Thyroid gland (tissue), 4 donors: ENCODE data around the gene ABCA13. TPM values are rescaled to one million over a fixed set of nuclear protein-coding genes. Genes with fewer than 3 reads are reported as not detected.

Experiments used
- DNase-seq, 2 donors: peaks; one replicate each; pipeline ENCODE4 v3.0.0-alpha.2; 2019
- H3K27ac ChIP-seq, 3 donors: fragments of 200-600 bp; sonication (generic); 1 replicate in 2 of 3; 2 replicates in 1 of 3; pipeline ENCODE4 v1.5.1; 2016 to 2019; ENCODE audit warnings: mild to moderate bottlenecking in 1 of 3, moderate library complexity in 1 of 3
- H3K27me3 ChIP-seq: fragments of 200-600 bp; sonication (generic); one replicate; pipeline ENCODE4 v1.5.1; 2019
- H3K36me3 ChIP-seq, 2 donors: fragments of 200-600 bp; sonication (generic); one replicate each; pipeline ENCODE4 v1.5.1; 2016 to 2019
- H3K4me1 ChIP-seq, 2 donors: fragments of 200-600 bp; sonication (generic); one replicate each; pipeline ENCODE4 v1.5.1; 2017 to 2019
- H3K4me3 ChIP-seq, 3 donors: fragments of 200-600 bp; sonication (generic); replicated peaks in 1 of 3; 1 replicate in 2 of 3; 2 replicates in 1 of 3; pipeline ENCODE4 v1.5.1; 2016; ENCODE audit warnings: mild to moderate bottlenecking in 1 of 3
- H3K9me3 ChIP-seq: fragments of 200-600 bp; sonication (generic); one replicate; pipeline ENCODE4 v1.5.1; 2017
- POLR2A ChIP-seq, 2 donors: fragments of 450-650 bp; IDR thresholded peaks; one replicate each; pipeline ENCODE4 v1.6.1; 2017; ENCODE audit warnings: antibody characterized with exemption in 2 of 2, mild to moderate bottlenecking in 2 of 2, moderate library complexity in 1 of 2
- WGBS, 2 donors: methylation state at CpG; one replicate each; pipeline ENCODE4 v1.1.5; 2017; 5-methylcytosine and 5-hydroxymethylcytosine counted together
- intact Hi-C: fragments of 100-400 bp; cut with DNase I; formaldehyde crosslinking; loops from one replicate; pipeline ENCODE4 v1.15.1; 2023
- total RNA-seq, 4 donors: library from RNA; depleted of rRNA; stranded (reverse); fragments of >200 nt; gene quantifications; one replicate each; pipeline ENCODE4 v1.2.3, GENCODE V29; 2016
- TF ChIP-seq, protein P1 (sequence below), 6 experiments: fragments of 200-600 bp in 3 of 6; fragments of 450-650 bp in 3 of 6; sonication (generic) in 3 of 6; IDR thresholded peaks; one replicate each; pipeline ENCODE4 v1.5.1; 2016 to 2019; ENCODE audit warnings: antibody characterized with exemption in 6 of 6, mild to moderate bottlenecking in 2 of 6, inconsistent platforms in 1 of 6, moderate library complexity in 1 of 6

Gene ABCA13
- total RNA-seq, 4 donors from 2014 or later = 7.6 to 13.3 (median 11.7) TPM

DNA sequence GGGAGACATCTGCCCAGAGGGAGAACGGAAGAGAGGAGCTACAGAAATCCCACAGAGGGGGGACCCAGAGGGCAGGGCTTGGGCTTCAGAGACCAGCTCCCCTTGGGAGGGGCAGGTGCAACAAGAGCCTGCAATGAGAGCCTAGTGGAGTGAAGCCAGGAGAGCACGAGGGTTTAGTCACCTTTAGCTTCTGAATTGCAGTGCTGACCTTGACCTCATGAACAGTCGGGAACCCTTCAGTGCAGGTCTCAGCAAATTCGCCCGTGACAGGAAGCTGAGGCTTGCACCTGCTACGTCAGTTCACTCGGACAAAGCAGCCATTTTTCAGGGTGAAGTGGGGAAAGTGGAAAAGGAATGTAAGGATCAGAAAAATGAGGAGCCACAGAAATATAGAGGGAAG, 446.2 kb downstream of the ABCA13 start:
- 68 to 80% methylated on average over 7 of the region's 7 CpGs for WGBS, 2 donors
- Histone ChIP-seq H3K4me3 (no peak overlapping the region), H3K27me3 (no peaks in the 10 kb centered on the region), H3K4me1 (no peaks in the 10 kb centered on the region), H3K36me3 (no peaks in the 10 kb centered on the region), H3K9me3 (no peaks in the 10 kb centered on the region), H3K27ac (no peak overlapping the region)
- DNase-seq = no peak
- intact Hi-C loops = no loop called here
- TF ChIP-seq POLR2A (IDR thresholded peaks at IDR 0.05) = no peak
- TF ChIP-seq, protein P1, sequence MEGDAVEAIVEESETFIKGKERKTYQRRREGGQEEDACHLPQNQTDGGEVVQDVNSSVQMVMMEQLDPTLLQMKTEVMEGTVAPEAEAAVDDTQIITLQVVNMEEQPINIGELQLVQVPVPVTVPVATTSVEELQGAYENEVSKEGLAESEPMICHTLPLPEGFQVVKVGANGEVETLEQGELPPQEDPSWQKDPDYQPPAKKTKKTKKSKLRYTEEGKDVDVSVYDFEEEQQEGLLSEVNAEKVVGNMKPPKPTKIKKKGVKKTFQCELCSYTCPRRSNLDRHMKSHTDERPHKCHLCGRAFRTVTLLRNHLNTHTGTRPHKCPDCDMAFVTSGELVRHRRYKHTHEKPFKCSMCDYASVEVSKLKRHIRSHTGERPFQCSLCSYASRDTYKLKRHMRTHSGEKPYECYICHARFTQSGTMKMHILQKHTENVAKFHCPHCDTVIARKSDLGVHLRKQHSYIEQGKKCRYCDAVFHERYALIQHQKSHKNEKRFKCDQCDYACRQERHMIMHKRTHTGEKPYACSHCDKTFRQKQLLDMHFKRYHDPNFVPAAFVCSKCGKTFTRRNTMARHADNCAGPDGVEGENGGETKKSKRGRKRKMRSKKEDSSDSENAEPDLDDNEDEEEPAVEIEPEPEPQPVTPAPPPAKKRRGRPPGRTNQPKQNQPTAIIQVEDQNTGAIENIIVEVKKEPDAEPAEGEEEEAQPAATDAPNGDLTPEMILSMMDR (IDR thresholded peaks at IDR 0.05) = no peak

DNA sequence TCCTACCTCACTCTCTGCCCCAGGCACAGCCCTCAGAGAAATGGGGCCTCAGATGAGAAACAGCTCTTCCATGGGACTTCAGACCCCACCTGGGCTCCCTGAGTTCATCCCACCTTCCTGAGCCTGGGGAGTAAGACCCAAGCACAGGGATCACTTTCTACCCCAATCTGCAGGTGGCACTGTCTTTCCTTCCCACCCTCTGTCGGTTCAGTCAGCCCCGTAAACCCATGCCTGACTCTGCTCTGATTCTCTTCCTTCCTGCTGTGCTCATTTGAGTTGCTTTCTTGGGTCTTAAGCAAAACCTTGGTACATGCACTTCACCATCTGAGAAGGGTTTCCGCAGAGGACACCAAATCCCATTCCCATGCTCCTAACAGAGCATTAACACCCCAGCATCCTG, 446.7 kb downstream of the ABCA13 start:
- TF ChIP-seq POLR2A (IDR thresholded peaks at IDR 0.05) = no peak
- TF ChIP-seq, protein P1 (IDR thresholded peaks at IDR 0.05) = no peak
- H3K9me3 ChIP-seq = no peaks in the 10 kb centered on the region
- H3K4me1 ChIP-seq = no peaks in the 10 kb centered on the region
- WGBS, 2 donors = 85 to 93% methylated on average over 3 of the region's 3 CpGs
- no peak overlapping the region for H3K4me3 ChIP-seq
- no peak overlapping the region for H3K27ac ChIP-seq
- no peaks in the 10 kb centered on the region for H3K27me3 ChIP-seq
- intact Hi-C loops = no loop called here
- no peaks in the 10 kb centered on the region for H3K36me3 ChIP-seq
- DNase-seq = no peak

DNA sequence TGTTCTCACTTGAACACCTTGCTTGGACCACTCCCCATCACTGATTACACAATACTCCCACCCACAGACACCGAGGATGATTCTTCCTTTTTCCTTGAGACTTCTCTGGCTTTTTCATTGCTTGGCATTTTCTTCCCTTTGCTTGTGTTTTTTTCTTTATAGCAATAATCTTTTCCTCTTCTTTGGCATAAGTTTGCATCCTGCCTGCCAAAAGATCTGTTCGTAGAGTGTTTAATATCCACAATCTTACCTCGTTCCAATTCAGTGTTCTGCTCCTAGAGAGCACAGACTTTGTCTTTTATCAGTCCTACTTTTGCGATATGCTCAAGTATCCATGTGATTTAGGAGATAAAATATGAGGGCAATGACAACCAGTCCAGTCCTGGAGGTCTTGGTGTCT, 449.8 kb downstream of the ABCA13 start:
- no peaks in the 10 kb centered on the region for H3K36me3 ChIP-seq
- DNase-seq = no peak
- no peaks in the 10 kb centered on the region for H3K4me1 ChIP-seq
- no peaks in the 10 kb centered on the region for H3K9me3 ChIP-seq
- H3K4me3 ChIP-seq = no peak overlapping the region
- intact Hi-C loops = no loop called here
- TF ChIP-seq, protein P1 (IDR thresholded peaks at IDR 0.05) = no peak
- H3K27ac ChIP-seq = no peak overlapping the region
- WGBS, 2 donors = 61 to 73% methylated on average over 4 of the region's 4 CpGs
- H3K27me3 ChIP-seq = no peaks in the 10 kb centered on the region

DNA sequence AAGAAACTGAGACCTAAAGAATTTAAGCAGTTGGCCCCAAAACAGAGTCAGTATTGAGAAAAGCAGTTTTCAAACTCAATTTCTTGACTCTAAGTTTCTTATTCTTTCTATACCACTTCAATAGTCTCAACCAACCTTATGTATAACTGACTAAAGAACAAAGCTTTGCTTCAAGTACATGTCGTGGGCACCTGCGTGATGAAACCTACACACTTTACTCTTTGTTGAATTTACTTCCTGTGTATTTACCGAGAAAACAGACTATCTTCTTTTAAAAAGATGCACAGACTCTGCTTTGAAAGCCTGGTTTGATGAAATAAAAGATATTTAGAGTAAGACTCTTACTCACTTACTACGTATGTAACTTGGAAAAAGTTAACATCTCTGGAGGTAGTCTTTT, 455.9 kb downstream of the ABCA13 start:
- TF ChIP-seq, protein P1 (IDR thresholded peaks at IDR 0.05) = no peak
- TF ChIP-seq POLR2A (IDR thresholded peaks at IDR 0.05) = no peak
- H3K27me3 ChIP-seq = no peaks in the 10 kb centered on the region
- no peak for DNase-seq
- no peak overlapping the region for H3K27ac ChIP-seq
- no peaks in the 10 kb centered on the region for H3K36me3 ChIP-seq
- 82 to 89% methylated on average over 4 of the region's 4 CpGs for WGBS, 2 donors
- no peak overlapping the region for H3K4me3 ChIP-seq
- H3K9me3 ChIP-seq = no peaks in the 10 kb centered on the region
- no peaks in the 10 kb centered on the region for H3K4me1 ChIP-seq
- intact Hi-C loops = no loop called here

DNA sequence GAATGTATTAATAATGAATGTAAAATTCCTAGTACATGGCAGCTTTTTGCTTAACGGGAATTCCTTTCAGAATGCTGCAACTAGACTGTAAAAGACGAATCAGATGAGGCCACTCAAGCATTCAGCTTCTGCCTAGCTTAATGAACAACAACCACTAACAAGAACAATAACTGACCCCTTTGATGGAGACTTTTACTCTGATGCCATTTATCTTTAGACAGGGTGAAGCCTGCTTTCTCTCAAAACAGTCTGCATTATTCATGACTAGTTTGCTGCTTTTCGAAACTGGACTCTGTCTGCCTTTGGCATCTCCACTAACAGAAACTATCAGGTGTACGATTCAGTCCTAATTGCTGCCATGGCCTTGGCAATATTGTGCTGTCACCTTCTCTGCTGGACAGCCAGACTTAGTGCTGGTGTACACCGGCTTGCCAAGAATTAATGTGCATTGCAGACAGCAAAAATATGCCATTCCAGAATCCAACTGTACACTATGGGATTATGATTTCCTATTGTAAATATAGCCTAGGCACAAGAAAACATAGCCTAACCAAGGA, 457.6 kb downstream of the ABCA13 start:
- H3K4me1 ChIP-seq = no peaks in the 10 kb centered on the region
- no peaks in the 10 kb centered on the region for H3K27me3 ChIP-seq
- no peak overlapping the region for H3K4me3 ChIP-seq
- H3K27ac ChIP-seq = no peak overlapping the region
- no peaks in the 10 kb centered on the region for H3K9me3 ChIP-seq
- 78 to 79% methylated on average over 5 of the region's 5 CpGs for WGBS, 2 donors
- no peaks in the 10 kb centered on the region for H3K36me3 ChIP-seq
- TF ChIP-seq POLR2A (IDR thresholded peaks at IDR 0.05) = no peak
- TF ChIP-seq, protein P1 (IDR thresholded peaks at IDR 0.05) = no peak
- intact Hi-C loops = no loop called here
- no peak for DNase-seq
